AG10803 (cell line): ENCODE measurements around the gene SDHAF4.
"Not testable (repeated sequence)": the region's sequence is repeated elsewhere in the genome, so short reads cannot be mapped to it uniquely, and the experiment has no call there.

Experiments
- DNase-seq: peaks from one replicate; pipeline ENCODE4 v3.0.0; 2010; ENCODE audit warnings: low read depth
- H3K4me3 ChIP-seq: 2 replicates; pipeline ENCODE4 v1.5.1; 2011; ENCODE audit warnings: mild to moderate bottlenecking, low read length, control low read depth
- TF ChIP-seq, protein P1 (sequence below): conservative IDR thresholded peaks from 2 replicates; pipeline ENCODE4 v1.5.1; 2011; ENCODE audit warnings: mild to moderate bottlenecking, low read length, control low read depth, inconsistent platforms

The SDHAF4 gene

DNA sequence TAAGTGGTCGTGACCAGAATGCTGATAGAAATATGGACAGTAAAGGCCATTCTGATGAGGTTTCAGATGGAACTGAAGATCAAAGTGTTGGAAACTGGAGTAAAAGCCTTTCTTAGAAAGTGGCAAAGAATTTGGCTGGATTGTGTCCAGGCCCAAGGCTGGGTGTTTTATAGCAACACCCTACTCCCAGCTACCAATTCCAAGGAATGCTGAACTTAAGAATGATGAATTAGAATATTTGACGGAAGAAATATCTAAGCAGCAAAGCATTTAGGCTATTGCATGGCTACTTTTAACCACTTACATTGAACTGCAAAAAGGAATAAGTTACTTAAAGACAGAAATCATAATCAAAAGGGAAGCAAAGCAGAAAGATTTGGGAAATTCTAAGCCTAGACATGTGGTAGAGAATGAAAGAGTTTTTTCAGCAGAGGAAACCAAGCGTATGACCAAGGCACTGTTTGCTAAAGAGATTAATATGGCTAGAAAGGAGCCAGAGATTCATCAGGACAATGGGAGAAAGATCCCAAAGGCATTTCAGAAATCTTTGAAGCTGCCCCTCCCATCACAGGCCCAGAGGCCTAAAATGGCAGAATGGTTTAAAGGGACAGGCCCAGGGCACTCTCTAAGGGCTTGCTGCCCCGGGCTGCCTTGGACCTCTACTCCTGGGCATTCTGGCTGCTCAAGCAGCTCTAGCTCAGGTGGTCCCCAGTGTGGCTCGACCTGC, 25.8 kb downstream of the SDHAF4 start:
- peak; percentile 38 for DNase-seq
- no peak overlapping the region for H3K4me3 ChIP-seq
- TF ChIP-seq, protein P1, sequence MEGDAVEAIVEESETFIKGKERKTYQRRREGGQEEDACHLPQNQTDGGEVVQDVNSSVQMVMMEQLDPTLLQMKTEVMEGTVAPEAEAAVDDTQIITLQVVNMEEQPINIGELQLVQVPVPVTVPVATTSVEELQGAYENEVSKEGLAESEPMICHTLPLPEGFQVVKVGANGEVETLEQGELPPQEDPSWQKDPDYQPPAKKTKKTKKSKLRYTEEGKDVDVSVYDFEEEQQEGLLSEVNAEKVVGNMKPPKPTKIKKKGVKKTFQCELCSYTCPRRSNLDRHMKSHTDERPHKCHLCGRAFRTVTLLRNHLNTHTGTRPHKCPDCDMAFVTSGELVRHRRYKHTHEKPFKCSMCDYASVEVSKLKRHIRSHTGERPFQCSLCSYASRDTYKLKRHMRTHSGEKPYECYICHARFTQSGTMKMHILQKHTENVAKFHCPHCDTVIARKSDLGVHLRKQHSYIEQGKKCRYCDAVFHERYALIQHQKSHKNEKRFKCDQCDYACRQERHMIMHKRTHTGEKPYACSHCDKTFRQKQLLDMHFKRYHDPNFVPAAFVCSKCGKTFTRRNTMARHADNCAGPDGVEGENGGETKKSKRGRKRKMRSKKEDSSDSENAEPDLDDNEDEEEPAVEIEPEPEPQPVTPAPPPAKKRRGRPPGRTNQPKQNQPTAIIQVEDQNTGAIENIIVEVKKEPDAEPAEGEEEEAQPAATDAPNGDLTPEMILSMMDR: no peak

DNA sequence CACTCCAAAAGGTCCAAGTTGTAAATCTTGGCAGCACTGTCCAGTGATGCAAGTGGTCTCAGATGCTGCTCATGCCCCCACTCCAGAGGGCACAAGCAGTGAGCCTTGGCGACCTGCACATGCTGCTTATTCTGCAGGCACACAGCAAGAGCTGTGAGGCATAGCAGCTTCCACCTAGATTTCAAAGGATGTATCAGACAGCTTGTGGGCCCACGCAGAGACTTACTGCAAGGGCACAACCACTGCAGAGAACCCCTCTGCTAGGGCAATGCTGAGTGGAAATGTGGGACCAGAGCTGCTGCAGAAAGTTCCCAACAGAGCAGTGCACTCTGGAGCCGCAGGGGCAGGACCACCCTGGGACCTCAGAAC, 26.4 kb downstream of the SDHAF4 start:
- TF ChIP-seq, protein P1: no peak
- no peak for DNase-seq
- no peak overlapping the region for H3K4me3 ChIP-seq

DNA sequence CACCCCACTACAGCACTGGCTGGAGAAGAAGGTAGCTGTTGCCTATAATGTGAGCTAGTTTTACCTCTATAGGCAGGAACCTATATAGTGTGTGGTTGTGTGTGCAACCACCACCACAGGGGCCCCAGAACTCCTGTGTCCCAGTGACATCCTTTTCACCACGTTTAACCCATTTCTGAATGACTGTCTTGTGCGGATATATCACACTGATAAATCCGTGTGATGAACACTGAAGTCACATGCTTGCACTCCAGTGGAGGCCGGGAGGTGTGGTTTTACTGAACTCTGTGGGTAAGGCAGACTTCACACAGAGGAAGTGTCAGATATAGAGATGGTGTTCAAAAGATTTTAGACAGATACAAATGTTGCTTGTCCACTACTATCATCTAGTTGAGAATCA, 32.5 kb downstream of the SDHAF4 start:
- H3K4me3 ChIP-seq: no peak overlapping the region
- TF ChIP-seq, protein P1: no peak
- no peak for DNase-seq

DNA sequence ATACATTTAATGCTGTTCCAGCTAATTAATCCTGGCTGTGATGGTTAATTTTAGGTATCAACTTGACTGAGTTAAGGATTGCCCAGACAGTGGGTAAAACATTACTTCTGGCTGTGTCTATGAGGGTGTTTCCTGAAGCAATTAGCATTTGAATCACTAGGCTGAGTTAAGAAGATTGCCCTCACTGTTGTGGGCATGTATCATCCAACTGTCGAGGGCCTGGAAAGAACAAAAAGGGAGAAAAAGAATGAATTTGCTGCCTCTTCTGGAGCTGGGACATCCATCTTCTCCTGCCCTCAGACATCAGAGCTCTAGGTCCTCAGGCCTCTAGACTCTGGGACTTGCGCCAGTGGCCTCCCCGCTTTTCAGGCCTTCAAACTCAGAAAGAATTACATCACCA, 34.3 kb downstream of the SDHAF4 start:
- no peak for DNase-seq
- TF ChIP-seq, protein P1: no peak
- no peak overlapping the region for H3K4me3 ChIP-seq

DNA sequence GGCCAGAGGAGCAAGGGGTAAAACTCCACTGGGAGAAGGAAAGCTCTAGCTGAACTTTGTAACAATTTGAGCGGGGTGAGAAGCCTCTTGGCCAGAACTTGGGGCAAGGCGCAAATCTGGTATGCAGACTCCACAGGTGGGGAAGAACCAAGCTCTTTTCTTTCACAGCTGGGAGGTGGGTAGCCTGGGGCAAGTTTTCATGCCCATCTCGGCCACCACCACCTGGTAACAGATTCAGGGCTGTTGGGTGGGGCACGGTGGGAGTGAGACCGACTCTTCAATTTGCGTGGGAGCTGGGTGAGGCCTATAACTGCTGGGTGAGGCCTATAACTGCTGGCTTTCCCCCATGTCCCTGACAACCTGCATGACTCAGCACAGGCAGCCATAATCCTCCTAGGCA, 37.5 kb downstream of the SDHAF4 start:
- H3K4me3 ChIP-seq: no peak overlapping the region
- DNase-seq: no peak
- TF ChIP-seq, protein P1: no peak

DNA sequence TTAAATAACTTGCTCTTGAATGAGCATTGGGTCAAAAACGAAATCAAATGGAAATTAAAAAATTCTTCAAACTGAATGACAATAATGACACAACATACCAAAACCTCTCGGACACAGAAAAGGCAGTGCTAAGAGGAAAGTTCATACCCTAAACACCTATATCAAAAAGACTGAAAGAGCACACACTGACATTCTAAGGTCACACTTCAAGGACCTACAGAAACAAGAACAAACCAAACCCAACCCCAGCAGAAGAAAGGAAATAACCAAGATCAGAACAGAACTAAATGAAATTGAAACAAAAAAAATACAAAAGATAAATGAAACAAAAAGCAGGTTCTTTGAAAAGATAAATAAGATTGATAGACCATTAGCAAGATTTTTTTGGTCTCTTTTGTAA, 40.6 kb downstream of the SDHAF4 start:
- not testable (repeated sequence) for H3K4me3 ChIP-seq, DNase-seq

DNA sequence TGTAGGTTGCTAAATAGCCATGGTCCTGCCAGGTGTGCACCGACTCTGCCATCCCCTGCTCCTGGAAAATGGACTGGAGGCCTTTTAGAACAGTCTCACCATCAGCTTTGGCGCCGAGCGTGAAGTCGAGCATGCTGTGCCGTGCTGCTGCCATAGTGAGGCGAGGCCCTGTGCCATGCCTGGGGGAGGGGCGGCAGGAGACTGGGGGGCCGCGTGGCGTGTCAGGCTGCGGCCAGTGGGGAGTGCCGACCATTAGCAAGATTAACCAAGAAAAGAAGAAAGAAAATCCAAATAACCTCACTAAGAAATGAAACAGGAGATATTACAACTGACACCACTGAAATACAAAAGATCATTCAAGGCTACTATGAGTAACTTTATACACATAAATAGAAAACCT, 42.5 kb downstream of the SDHAF4 start:
- H3K4me3 ChIP-seq, DNase-seq: not testable (repeated sequence)

DNA sequence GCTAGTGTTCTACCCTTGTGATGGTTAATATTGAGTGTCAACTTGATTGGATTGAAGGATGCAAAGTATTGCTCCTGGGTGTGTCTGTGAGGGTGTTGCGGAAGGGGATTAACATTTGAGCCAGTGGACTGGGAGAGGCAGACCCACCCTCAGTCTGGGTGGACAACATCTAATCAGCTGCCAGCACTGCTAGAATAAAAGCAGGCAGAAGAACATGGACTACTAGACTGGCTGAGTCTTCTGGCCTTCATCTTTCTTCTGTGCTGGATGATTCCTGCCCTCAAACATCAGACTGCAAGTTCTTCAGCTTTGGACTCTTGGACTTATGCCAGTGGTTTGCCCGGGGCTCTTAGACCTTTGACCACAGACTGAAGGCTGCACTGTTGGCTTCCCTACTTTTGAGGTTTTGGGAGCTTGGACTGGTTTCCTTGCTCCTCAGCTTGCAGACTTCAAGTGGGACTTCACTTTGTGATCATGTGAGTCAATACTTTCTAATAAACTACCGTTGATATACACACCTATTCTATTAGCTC, 50.1 kb downstream of the SDHAF4 start:
- TF ChIP-seq, protein P1: no peak
- no peak for DNase-seq
- no peak overlapping the region for H3K4me3 ChIP-seq
